IMR-90 (cell line): ENCODE measurements around the gene NUAK1. TPM values are rescaled to one million over a fixed set of nuclear protein-coding genes. Genes with fewer than 3 reads are reported as not detected.

Experiments used
- ATAC-seq: fragments of 200-7000 bp; cut with Tn5 transposase; 2 replicates; pipeline ENCODE4 v1.9.1; 2020; ENCODE audit warnings: low read depth, mild to moderate bottlenecking, moderate library complexity
- BruUV-seq: library from RNA; stranded (reverse); fragments of 400-500 nt; replicated peaks from 2 replicates; lab custom pipeline; 2021; lab: Mats Ljungman, UMichigan
- CTCF ChIA-PET: fragments of 300-600 bp; formaldehyde crosslinking; extraction: SDS; loops from one replicate; lab custom pipeline; 2021; ENCODE audit warnings: antibody characterized with exemption; lab: Yijun Ruan, JAX
- POLR2A ChIA-PET: fragments of 300-600 bp; sonication (Branson Sonifier 250); formaldehyde crosslinking; loops from one replicate; lab custom pipeline; 2022; ENCODE audit warnings: antibody characterized with exemption; ENCODE audit not compliant: unreplicated experiment; lab: Charles Lee
- DNase-seq: peaks from one replicate; pipeline ENCODE4 v3.0.0; 2013
- H2AFZ ChIP-seq: replicated peaks from 2 replicates; pipeline ENCODE3; 2013; ENCODE audit warnings: low read length, mild to moderate bottlenecking; ENCODE audit not compliant: poor library complexity
- H2AK5ac ChIP-seq: 2 replicates; pipeline ENCODE4 v1.6.1; 2013; ENCODE audit warnings: low read depth, low read length, inconsistent platforms
- H2AK9ac ChIP-seq: replicated peaks from 2 replicates; pipeline ENCODE3; 2013; ENCODE audit warnings: mild to moderate bottlenecking, low read depth, low read length, moderate library complexity; ENCODE audit not compliant: poor library complexity
- H2BK120ac ChIP-seq: 2 replicates; pipeline ENCODE4 v1.6.1; 2013; ENCODE audit warnings: low read depth, low read length, inconsistent platforms
- H2BK15ac ChIP-seq: 3 replicates; pipeline ENCODE4 v1.6.1; 2013; ENCODE audit warnings: low read depth, low read length, inconsistent platforms
- H2BK20ac ChIP-seq: 2 replicates; pipeline ENCODE4 v1.6.1; 2013; ENCODE audit warnings: low read depth, mild to moderate bottlenecking, inconsistent platforms, low read length, moderate library complexity
- H2BK5ac ChIP-seq: 2 replicates; pipeline ENCODE4 v1.6.1; 2013; ENCODE audit warnings: mild to moderate bottlenecking, low read depth, low read length, inconsistent platforms; ENCODE audit not compliant: poor library complexity, severe bottlenecking
- H3K14ac ChIP-seq: replicated peaks from 2 replicates; pipeline ENCODE4 v1.6.1; 2013; ENCODE audit warnings: low read depth, low read length, inconsistent platforms
- H3K18ac ChIP-seq: 2 replicates; pipeline ENCODE4 v1.6.1; 2013; ENCODE audit warnings: low read depth, low read length, control low read depth
- H3K23ac ChIP-seq: 2 replicates; pipeline ENCODE4 v1.6.1; 2013; ENCODE audit warnings: low read depth, low read length, inconsistent platforms
- H3K27ac ChIP-seq: 2 replicates; pipeline ENCODE4 v1.5.1; 2013; ENCODE audit warnings: mild to moderate bottlenecking, control low read depth, low read length; ENCODE audit not compliant: insufficient read depth
- H3K27me3 ChIP-seq: 2 replicates; pipeline ENCODE4 v1.6.1; 2013; ENCODE audit warnings: low read length; ENCODE audit not compliant: control insufficient read depth, insufficient read depth
- H3K36me3 ChIP-seq: 2 replicates; pipeline ENCODE4 v1.6.1; 2013; ENCODE audit warnings: low read length, mixed read lengths; ENCODE audit not compliant: control insufficient read depth, insufficient read depth
- H3K4ac ChIP-seq: 2 replicates; pipeline ENCODE4 v1.6.1; 2013; ENCODE audit warnings: low read depth, low read length, inconsistent platforms
- H3K4me1 ChIP-seq: 2 replicates; pipeline ENCODE4 v1.6.1; 2013; ENCODE audit warnings: low read length, mixed read lengths; ENCODE audit not compliant: control insufficient read depth, insufficient read depth
- H3K4me2 ChIP-seq: 2 replicates; pipeline ENCODE4 v1.6.1; 2013; ENCODE audit warnings: low read depth, mild to moderate bottlenecking, control low read depth, low read length, moderate library complexity
- H3K4me3 ChIP-seq: 2 replicates; pipeline ENCODE4 v1.5.1; 2013; ENCODE audit warnings: low read depth, mild to moderate bottlenecking, control low read depth, low read length, moderate library complexity; ENCODE audit not compliant: insufficient read depth
- H3K56ac ChIP-seq: 2 replicates; pipeline ENCODE4 v1.6.1; 2013; ENCODE audit warnings: low read length, inconsistent platforms; ENCODE audit not compliant: insufficient read depth; ENCODE audit errors: extremely low read depth
- H3K79me1 ChIP-seq, 2 experiments: 2 replicates each; pipeline ENCODE4 v1.6.1; 2013; ENCODE audit warnings: low read length in 2 of 2, inconsistent platforms in 1 of 2, low read depth in 1 of 2
- H3K9ac ChIP-seq: 2 replicates; pipeline ENCODE4 v1.6.1; 2013; ENCODE audit warnings: low read depth, low read length, control low read depth
- H3K9me1 ChIP-seq: 2 replicates; pipeline ENCODE4 v1.6.1; 2013; ENCODE audit warnings: low read length, inconsistent platforms; ENCODE audit not compliant: insufficient read depth
- H3K9me3 ChIP-seq: 2 replicates; pipeline ENCODE4 v1.6.1; 2013; ENCODE audit warnings: low read length; ENCODE audit not compliant: control insufficient read depth, insufficient read depth
- H4K20me1 ChIP-seq: 2 replicates; pipeline ENCODE4 v1.6.1; 2013; ENCODE audit warnings: low read length, inconsistent platforms; ENCODE audit not compliant: insufficient read depth
- H4K5ac ChIP-seq: 2 replicates; pipeline ENCODE4 v1.6.1; 2013; ENCODE audit warnings: mild to moderate bottlenecking, low read depth, low read length, control low read depth
- H4K8ac ChIP-seq, 2 experiments: 2 replicates each; pipeline ENCODE4 v1.6.1; 2013; ENCODE audit warnings: low read depth in 2 of 2, low read length in 2 of 2, control low read depth in 1 of 2, inconsistent platforms in 1 of 2
- H4K91ac ChIP-seq: 2 replicates; pipeline ENCODE4 v1.6.1; 2013; ENCODE audit warnings: low read depth, low read length, inconsistent platforms; ENCODE audit not compliant: insufficient read depth
- BHLHE40 ChIP-seq: fragments of 150-350 bp; IDR thresholded peaks from 2 replicates; pipeline ENCODE4 v1.6.1; 2016; ENCODE audit warnings: mild to moderate bottlenecking, low read depth, low read length
- CEBPB ChIP-seq: IDR thresholded peaks from 2 replicates; pipeline ENCODE4 v1.6.1; 2012; ENCODE audit warnings: low read depth, low read length, improper control_type of control experiment
- ELK1 ChIP-seq: fragments of 150-350 bp; IDR thresholded peaks from 2 replicates; pipeline ENCODE4 v1.6.1; 2016; ENCODE audit warnings: low read depth, mild to moderate bottlenecking, low read length, moderate library complexity, borderline replicate concordance
- MAZ ChIP-seq: IDR thresholded peaks from 2 replicates; pipeline ENCODE4 v1.6.1; 2012; ENCODE audit warnings: low read depth, mild to moderate bottlenecking, low read length, improper control_type of control experiment, moderate library complexity, borderline replicate concordance
- NFE2L2 ChIP-seq: fragments of 150-350 bp; IDR thresholded peaks from 2 replicates; pipeline ENCODE4 v1.6.1; 2016; ENCODE audit warnings: low read depth, mild to moderate bottlenecking, low read length
- POLR2A ChIP-seq: IDR thresholded peaks from 2 replicates; pipeline ENCODE4 v1.6.1; 2012; ENCODE audit warnings: mild to moderate bottlenecking, low read depth, low read length
- SMC3 ChIP-seq: fragments of 150-350 bp; IDR thresholded peaks from 2 replicates; pipeline ENCODE4 v1.6.1; 2016; ENCODE audit warnings: low read depth, mild to moderate bottlenecking, antibody characterized with exemption, low read length, moderate library complexity
- USF2 ChIP-seq: fragments of 150-350 bp; IDR thresholded peaks from 2 replicates; pipeline ENCODE4 v1.6.1; 2017; ENCODE audit warnings: mild to moderate bottlenecking, antibody characterized with exemption, low read length, low read depth
- dilution Hi-C: fragments of 300-500 bp; cut with HindIII; formaldehyde crosslinking; loops from one replicate; pipeline ENCODE4 v1.14.3; 2018; ENCODE audit warnings: low sequenced_read_pairs; ENCODE audit not compliant: unreplicated experiment
- in situ Hi-C: fragments of 300-500 bp; cut with MboI; formaldehyde crosslinking; loops from 3 replicates; pipeline ENCODE4 v1.14.3; 2019; ENCODE audit warnings: low sequenced_read_pairs, inconsistent platforms, mixed read lengths
- intact Hi-C: fragments of 100-400 bp; cut with micrococcal nuclease; formaldehyde crosslinking; loops from 2 replicates; pipeline ENCODE4 v1.10.0; 2022
- polyA plus RNA-seq, 3 experiments: library from polyadenylated mRNA; depleted of rRNA; stranded (reverse); fragments of >200 nt; gene quantifications; 2 replicates each; pipeline ENCODE4 v1.2.3, GENCODE V29; 2012; ENCODE audit warnings: low replicate concordance in 1 of 3
- total RNA-seq: library from RNA; depleted of rRNA; stranded (reverse); fragments of >200 nt; gene quantifications from 2 replicates; pipeline ENCODE4 v1.2.3, GENCODE V29; 2012

The NUAK1 gene
- total and polyA plus RNA-seq, 2 of the 4 experiments (the other 2 are of a cell fraction) = 4.8 to 8.8 TPM

DNA sequence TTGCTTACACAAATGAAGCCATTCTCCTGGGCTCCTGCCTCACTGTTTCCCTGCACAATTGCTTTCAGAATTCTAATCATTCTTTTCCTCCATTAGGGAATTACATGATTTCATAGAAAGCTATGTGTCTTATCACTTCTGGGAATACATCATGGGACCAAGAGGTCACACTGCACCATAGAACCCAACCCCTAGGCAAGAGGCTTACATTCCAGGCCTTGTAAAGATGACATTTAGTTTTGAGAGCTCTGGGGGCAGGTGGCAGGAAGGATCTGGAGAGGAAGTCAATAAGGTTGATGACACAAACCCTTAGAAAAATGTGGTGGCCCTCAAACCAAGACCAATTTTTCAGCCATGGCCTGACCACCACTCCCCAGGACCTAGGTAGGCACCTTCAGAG lies 57.1 kb downstream of the NUAK1 start:
- Histone ChIP-seq H3K36me3 (peaks cover 5% of the 10 kb centered on the region; the same call in 1 of the 2 replicates), H2AK9ac (no peak overlapping the region), H3K27me3 (no peaks in the 10 kb centered on the region), H3K18ac (peak overlapping the region; percentile 47), H3K27ac (peak overlapping the region; percentile 58), H3K14ac (peak overlapping the region; percentile 75), H3K4ac (peak overlapping the region; percentile 22), H3K23ac (peak overlapping the region; percentile 59; the same call in 1 of the 2 replicates), H2BK20ac (peak overlapping the region; percentile 85), H2BK15ac (peak overlapping the region; percentile 66; the same call in 2 of the 3 replicates), H3K4me3 (no peak overlapping the region), H3K9ac (no peak overlapping the region), H2AFZ (no peak overlapping the region), H3K4me2 (no peak overlapping the region), H3K9me1 (peaks cover 43% of the 10 kb centered on the region), H3K9me3 (no peaks in the 10 kb centered on the region), H2AK5ac (peak overlapping the region; percentile 80), H2BK5ac (peak overlapping the region; percentile 69), H4K5ac (peak overlapping the region; percentile 56; the same call in 1 of the 2 replicates), H2BK120ac (peak overlapping the region; percentile 95), H3K4me1 (peaks cover 47% of the 10 kb centered on the region), H4K8ac (peak overlapping the region in 1 of 2 experiments; percentile 68; a peak in 2 of 4 replicates), H3K79me1 (peaks cover 15 to 65% of the 10 kb centered on the region in 2 experiments), H4K20me1 (no peaks in the 10 kb centered on the region), H3K56ac (no peak overlapping the region), H4K91ac (peak overlapping the region; percentile 48; the same call in 1 of the 2 replicates)
- dilution Hi-C loops = no loop called here
- intact Hi-C loops = loop anchor here (5.0 to 10.0 kb wide), 4 partner anchors 49 to 827 kb away; no protein-coding TSS in a partner anchor
- TF ChIP-seq CEBPB = no peak
- TF ChIP-seq USF2 = no peak
- TF ChIP-seq BHLHE40 = no peak
- TF ChIP-seq MAZ = no peak
- TF ChIP-seq SMC3 = no peak
- TF ChIP-seq ELK1 = no peak
- no peak for TF ChIP-seq NFE2L2
- no peak for TF ChIP-seq POLR2A
- CTCF ChIA-PET = no interaction called here
- no TSS peak for BruUV-seq
- DNase-seq = peak; percentile 55
- ATAC-seq = peak; percentile 10
- in situ Hi-C loops = no loop called here
- POLR2A ChIA-PET = no interaction called here
